A549 (cell line): ENCODE data around the gene FAM3A.

Experiments used
- FOSL2 ChIP-seq, 2 experiments: fragments of 450-650 bp in 1 of 2; fragments of >200 bp in 1 of 2; sonication (Bioruptor Twin) in 1 of 2; formaldehyde crosslinking; IDR thresholded peaks; 2 replicates each; pipeline versions ENCODE4 v1.5.0 to v1.6.1; 2016 to 2020; ENCODE audit warnings: mild to moderate bottlenecking in 1 of 2, moderate library complexity in 1 of 2
- SMC3 ChIP-seq: fragments of >200 bp; sonication (Bioruptor Twin); formaldehyde crosslinking; IDR thresholded peaks from 3 replicates; pipeline ENCODE4 v1.6.1; 2018; ENCODE audit warnings: inconsistent platforms
- TF ChIP-seq, protein P1 (sequence below): fragments of 200-600 bp; sonication (generic); IDR thresholded peaks from 2 replicates; pipeline ENCODE4 v1.6.1; 2016; ENCODE audit warnings: antibody characterized with exemption, mild to moderate bottlenecking, moderate library complexity
- TF ChIP-seq, protein P2 (sequence below): fragments of >200 bp; sonication (Bioruptor Twin); formaldehyde crosslinking; IDR thresholded peaks from 3 replicates; pipeline ENCODE4 v1.5.1; 2016

DNA sequence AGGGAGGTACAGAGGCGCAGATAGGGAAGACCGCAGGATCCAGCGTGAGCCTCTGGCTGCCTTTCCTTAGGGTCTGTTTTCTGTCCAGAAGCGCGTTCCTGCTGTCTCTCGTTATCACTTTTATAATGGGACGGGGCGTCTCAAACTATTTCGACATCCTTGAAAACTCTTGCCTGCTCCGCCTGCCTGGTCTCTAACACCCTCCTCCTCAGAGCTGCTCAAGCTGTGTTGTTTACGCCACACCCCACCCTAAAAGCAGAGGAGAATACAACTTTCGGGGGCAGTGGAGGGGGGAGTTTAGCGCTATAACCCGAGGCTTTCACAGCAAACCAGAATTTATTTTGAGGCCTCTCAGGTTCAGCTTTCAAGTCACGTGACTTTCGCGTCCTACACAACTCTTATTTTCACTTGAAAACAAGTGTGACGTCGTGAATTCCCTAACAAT lies 646 bp upstream of the FAM3A start:
- TF ChIP-seq SMC3 (no peak), FOSL2 (IDR thresholded peaks at IDR 0.05) (no peak), FOSL2 (CRISPR knock-in tag; IDR thresholded peaks at IDR 0.05) (no peak)
- TF ChIP-seq, protein P1, sequence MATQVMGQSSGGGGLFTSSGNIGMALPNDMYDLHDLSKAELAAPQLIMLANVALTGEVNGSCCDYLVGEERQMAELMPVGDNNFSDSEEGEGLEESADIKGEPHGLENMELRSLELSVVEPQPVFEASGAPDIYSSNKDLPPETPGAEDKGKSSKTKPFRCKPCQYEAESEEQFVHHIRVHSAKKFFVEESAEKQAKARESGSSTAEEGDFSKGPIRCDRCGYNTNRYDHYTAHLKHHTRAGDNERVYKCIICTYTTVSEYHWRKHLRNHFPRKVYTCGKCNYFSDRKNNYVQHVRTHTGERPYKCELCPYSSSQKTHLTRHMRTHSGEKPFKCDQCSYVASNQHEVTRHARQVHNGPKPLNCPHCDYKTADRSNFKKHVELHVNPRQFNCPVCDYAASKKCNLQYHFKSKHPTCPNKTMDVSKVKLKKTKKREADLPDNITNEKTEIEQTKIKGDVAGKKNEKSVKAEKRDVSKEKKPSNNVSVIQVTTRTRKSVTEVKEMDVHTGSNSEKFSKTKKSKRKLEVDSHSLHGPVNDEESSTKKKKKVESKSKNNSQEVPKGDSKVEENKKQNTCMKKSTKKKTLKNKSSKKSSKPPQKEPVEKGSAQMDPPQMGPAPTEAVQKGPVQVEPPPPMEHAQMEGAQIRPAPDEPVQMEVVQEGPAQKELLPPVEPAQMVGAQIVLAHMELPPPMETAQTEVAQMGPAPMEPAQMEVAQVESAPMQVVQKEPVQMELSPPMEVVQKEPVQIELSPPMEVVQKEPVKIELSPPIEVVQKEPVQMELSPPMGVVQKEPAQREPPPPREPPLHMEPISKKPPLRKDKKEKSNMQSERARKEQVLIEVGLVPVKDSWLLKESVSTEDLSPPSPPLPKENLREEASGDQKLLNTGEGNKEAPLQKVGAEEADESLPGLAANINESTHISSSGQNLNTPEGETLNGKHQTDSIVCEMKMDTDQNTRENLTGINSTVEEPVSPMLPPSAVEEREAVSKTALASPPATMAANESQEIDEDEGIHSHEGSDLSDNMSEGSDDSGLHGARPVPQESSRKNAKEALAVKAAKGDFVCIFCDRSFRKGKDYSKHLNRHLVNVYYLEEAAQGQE = no peak
- TF ChIP-seq, protein P2, sequence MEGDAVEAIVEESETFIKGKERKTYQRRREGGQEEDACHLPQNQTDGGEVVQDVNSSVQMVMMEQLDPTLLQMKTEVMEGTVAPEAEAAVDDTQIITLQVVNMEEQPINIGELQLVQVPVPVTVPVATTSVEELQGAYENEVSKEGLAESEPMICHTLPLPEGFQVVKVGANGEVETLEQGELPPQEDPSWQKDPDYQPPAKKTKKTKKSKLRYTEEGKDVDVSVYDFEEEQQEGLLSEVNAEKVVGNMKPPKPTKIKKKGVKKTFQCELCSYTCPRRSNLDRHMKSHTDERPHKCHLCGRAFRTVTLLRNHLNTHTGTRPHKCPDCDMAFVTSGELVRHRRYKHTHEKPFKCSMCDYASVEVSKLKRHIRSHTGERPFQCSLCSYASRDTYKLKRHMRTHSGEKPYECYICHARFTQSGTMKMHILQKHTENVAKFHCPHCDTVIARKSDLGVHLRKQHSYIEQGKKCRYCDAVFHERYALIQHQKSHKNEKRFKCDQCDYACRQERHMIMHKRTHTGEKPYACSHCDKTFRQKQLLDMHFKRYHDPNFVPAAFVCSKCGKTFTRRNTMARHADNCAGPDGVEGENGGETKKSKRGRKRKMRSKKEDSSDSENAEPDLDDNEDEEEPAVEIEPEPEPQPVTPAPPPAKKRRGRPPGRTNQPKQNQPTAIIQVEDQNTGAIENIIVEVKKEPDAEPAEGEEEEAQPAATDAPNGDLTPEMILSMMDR = no peak
